ENCODE measurements around the gene BMPER.

The BMPER gene

DNA sequence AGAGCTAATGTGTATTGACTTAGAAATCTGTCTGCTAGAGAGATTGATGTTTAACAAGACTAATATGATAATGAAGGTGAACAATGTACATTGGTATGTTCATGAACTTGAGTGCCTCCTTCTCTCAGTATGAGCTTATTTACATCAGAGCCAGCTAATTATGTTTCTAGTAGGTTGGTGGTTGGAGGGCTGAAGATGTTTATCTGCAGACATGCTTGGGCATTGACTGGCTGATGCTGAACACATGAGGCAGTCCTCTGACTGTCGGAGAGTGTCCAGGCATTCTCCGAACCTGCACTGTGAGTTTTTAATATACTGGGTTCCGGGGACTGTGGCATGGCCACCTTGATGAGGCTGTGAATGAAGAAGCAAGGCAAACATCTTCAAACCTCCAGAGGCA is 47.5 kb downstream of the BMPER start:
- no peak for DNase-seq (ENCODE audit: low spot score)
- TF ChIP-seq, protein P1, sequence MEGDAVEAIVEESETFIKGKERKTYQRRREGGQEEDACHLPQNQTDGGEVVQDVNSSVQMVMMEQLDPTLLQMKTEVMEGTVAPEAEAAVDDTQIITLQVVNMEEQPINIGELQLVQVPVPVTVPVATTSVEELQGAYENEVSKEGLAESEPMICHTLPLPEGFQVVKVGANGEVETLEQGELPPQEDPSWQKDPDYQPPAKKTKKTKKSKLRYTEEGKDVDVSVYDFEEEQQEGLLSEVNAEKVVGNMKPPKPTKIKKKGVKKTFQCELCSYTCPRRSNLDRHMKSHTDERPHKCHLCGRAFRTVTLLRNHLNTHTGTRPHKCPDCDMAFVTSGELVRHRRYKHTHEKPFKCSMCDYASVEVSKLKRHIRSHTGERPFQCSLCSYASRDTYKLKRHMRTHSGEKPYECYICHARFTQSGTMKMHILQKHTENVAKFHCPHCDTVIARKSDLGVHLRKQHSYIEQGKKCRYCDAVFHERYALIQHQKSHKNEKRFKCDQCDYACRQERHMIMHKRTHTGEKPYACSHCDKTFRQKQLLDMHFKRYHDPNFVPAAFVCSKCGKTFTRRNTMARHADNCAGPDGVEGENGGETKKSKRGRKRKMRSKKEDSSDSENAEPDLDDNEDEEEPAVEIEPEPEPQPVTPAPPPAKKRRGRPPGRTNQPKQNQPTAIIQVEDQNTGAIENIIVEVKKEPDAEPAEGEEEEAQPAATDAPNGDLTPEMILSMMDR (IDR thresholded peaks at IDR 0.05; ENCODE audit: extremely low read depth, missing control alignments): no peak

- TF ChIP-seq, protein P1 (IDR thresholded peaks at IDR 0.05; ENCODE audit: extremely low read depth, missing control alignments): no peak
- no peak for DNase-seq (ENCODE audit: low spot score)
Measured at GRCh38 chr7:33958104-33958503, 52.8 kb downstream of the BMPER start.

GRCh38 chr7:33959676-33960075 is 54.3 kb downstream of the BMPER start:
- no peak for DNase-seq (ENCODE audit: low spot score)
- TF ChIP-seq, protein P1 (IDR thresholded peaks at IDR 0.05; ENCODE audit: extremely low read depth, missing control alignments): no peak

GRCh38 chr7:33961948-33962347 is 56.6 kb downstream of the BMPER start:
- TF ChIP-seq, protein P1 (IDR thresholded peaks at IDR 0.05; ENCODE audit: extremely low read depth, missing control alignments): no peak
- DNase-seq (ENCODE audit: low spot score): no peak

DNA sequence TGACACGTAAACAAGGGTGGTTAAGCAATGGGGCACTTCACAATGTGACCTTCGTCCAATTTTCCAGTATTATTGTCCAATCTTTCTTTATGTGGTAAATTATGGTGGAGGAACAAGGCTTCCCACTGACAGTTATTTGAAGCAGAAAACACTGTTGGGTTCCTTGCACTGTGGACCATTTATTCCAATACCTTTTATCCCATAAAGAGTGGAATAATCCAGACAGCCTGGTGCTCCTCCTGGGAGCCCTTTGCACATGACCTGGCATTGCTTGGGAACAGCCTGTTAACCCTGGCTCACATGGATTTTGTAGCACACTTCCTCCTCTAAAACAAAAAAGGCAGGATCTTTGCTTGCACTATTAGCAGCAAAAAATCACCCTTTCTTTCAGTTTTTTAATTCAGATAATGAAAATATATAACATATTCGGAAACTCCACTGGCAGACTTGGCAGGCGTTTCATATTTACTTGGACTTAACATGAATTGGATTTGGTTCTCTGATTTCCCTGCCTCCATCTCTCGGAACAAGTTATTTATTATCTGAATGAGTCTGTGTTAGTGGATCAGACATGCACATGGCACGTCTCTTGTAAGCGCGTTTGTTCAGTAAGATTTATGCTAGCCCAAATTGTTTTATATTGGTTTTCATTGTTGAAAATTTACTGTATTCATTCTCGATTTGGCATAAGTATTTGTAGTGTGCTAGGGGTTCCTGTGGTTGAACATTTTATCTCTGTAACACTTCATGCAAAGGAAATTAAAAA is 59.3 kb downstream of the BMPER start:
- no peak for DNase-seq (ENCODE audit: low spot score)
- TF ChIP-seq, protein P1 (IDR thresholded peaks at IDR 0.05; ENCODE audit: extremely low read depth, missing control alignments): no peak

GRCh38 chr7:33965183-33965744 is 59.9 kb downstream of the BMPER start:
- TF ChIP-seq, protein P1 (IDR thresholded peaks at IDR 0.05; ENCODE audit: extremely low read depth, missing control alignments): no peak
- DNase-seq (ENCODE audit: low spot score): no peak

DNA sequence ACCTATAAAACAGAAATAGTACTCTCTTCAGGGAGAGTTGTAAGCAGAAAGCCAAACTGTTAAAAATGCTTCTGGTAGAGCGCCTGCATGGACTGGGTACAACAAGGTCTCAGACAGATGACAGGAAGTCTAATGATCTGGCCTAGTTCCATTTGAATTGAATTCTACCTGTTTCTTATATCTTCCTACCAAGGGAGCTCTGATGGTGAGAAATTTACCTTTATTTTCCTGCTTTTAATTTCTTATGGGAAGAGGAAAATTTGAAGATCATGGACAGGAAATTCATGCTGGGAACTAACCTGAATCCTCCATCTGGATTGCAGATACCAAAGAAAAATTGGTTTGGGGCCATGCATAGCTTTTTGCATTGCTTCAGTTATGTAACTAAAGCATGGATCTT is 63.3 kb downstream of the BMPER start:
- TF ChIP-seq, protein P1 (IDR thresholded peaks at IDR 0.05; ENCODE audit: extremely low read depth, missing control alignments): no peak
- DNase-seq (ENCODE audit: low spot score): no peak

Measured in GM20000 (cell line).